Islet precursor cell (in vitro differentiated cells): ENCODE measurements around the gene CFAP46.
"Not testable (repeated sequence)": the region's sequence is repeated elsewhere in the genome, so short reads cannot be mapped to it uniquely, and the experiment has no call there.

ENCODE experiments used
- DNase-seq: peaks from one replicate; pipeline ENCODE4 v3.0.0-alpha.2; 2018

The CFAP46 gene

DNA sequence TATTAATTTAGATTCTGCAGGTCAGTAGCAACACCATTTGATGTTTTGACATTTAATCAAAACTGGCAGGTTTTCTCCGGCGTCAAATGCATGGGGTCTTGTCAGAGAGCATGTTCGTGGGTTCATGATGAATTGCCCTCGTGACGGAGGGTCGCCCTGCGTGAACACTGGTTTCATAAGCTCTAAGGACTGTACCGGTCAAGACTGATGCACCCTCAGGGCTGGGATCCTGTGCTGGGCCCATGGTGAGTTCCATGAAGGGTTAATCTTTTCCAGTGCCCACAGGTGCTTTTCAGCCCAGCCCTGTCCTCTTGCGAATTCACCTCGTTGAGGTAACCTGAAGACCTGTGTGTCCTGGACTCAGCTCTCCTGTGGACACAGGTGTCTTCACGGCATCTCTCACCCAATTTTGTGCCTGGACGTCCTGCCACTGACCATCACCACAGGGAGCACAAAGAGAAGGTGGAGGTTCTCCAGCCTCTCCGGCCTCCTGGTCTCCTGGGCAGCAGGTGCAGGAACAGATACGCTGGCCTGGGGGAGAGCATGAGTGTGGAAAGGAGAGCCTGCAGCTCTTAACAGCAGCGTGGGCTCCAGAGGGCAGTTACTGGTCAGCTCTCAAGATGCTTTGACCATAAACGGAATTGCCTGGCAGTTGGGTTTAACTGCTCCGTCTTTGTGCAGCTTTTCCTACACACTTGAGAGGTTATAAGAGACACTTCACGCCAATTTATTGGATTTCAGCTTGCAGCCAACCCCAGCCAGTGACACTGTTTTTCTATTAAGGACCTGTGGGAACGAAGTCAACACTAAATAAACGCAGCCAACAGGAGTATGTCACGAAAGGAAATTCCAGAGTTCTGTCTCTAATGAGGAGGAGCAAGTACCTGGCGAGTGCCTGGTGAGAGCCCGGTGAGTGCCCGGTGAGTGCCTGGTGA is 37.4 kb upstream of the CFAP46 start:
- DNase-seq: no peak

DNA sequence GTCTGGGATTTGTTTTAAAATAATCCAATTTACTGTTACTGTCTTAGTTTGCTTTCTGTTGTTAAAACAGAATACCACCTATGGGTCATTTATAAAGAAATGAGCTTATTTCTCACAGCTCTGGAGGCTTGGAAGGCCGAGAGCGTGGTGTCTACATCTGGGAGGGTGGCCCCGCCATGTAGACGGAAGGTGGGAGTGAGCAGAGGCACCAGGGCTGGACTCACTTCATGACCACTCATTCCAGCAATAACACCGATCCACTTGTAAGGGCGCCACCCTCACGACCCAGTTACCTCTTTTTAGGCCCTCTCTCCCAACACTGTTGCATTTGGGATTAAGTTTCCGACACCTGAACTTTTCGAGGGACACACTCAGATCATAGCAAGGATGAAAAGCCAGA is 36.2 kb upstream of the CFAP46 start:
- DNase-seq: no peak

DNA sequence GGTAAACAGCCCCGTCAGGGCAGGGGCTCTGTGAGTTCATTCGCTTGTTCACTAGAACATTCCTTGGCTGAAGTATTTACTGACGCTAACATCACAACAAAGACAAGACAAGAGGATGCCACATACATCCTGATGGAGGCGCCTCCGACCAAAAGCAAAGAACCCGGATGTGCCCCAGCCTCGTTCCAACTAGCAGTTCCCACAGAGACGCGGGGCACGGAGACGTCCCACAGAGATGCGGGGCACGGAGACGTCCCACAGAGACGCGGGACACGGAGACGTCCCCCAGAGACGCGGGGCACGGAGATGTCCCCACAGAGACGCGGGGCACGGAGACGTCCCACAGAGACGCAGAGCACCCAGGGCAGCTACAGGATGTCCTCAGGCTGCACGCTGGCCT is 35.4 kb upstream of the CFAP46 start:
- no peak for DNase-seq

DNA sequence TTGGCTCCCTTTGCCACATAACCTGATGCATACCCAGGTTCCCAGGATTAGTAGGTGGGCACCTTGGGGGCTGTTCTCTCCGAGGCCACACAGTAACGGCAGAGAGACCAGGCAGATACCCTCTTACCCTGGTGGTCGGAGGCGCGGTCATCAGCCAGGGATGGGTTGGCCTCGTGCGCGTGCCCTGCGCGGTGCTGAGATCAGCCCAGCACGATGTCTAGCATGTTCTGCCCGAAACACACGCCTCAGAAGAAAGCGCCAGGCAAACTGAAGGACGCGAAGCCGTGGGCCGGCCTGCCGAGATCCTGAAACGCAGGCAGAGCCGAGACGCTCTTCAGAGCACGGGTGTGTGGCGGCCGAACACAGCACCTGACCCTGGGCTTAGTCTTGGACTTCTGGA is 34.7 kb upstream of the CFAP46 start:
- no peak for DNase-seq

DNA sequence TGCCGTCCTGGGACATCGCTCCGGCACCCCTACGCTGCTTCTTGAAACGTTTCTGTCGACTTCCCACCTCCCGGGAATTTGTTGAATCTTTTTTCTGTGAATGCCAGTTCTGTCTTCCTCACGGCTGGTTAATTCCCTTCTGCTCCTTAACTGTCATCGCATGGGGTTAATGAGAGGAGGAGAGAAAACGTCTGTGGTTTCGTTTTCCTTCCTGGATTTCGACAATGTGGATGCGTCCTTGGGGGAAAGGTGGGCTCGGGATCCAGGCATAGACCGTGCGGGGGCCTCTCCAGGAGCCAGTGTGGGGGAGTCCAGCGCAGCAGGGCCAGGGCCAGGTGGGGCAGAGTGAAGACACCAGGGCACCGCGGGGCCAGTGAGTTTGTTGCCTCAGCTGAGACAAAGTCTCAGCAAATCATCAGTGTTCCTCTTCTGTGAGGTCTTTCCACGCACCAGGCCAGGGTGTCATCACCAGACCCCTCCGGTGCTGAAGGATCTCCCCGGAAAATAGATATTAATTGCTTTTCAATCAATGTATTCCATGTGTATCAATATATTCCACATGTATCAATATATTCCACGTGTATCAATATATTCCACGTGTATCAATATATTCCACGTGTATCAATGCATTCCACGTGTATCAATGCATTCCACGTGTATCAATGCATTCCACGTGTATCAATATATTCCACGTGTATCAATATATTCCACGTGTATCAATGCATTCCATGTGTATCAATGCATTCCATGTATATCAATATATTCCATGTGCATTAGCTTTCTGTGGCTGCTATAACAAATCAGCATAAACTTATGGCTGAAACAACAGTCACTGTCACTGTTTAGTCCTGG is 33.7 kb upstream of the CFAP46 start:
- no peak for DNase-seq

DNA sequence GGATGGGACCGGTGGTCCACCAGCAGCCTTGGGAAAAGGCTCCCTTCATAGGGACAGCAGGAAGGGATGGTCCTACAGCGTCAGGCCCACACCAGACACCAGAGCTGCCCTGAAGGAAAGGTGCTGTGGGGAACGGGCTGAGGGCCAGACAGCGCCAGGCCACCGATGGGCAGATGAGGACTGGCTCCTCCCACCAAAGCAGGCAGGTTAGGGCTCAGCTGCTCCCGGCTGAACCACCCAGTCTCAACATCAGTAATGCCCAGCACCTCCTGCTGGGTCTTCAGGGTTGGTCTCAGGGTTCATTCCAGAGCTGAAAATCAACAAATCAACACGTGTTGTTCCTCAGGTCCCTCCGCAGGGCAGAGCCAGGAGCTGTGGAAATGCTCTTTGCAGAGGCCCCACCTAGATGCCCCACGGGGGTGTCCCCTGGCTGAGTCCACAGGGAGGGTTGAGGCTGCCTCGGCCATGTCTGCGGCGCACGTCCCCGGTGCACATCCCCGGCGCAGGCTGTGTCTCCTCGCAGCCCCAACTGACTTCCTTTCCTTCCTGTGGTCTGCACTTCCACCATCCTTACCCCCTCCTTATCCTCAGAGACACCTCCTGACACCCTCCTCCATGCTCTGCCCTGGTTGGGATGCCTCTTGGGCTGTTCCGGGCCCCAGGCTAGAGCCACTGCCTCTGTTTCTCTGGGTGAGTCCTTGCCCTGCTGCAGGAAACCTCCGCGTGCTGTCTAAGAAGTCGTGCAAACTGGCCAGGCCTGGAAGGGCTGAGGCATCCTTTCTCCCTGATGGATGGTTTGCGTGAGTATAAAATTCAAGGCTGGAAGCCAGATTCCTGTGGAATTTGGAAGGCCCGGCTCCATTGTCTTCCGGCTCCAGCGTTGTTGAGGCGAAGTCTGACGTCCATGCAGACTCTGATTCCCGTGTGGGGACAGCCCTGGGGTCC is 32.8 kb upstream of the CFAP46 start:
- no peak for DNase-seq

DNA sequence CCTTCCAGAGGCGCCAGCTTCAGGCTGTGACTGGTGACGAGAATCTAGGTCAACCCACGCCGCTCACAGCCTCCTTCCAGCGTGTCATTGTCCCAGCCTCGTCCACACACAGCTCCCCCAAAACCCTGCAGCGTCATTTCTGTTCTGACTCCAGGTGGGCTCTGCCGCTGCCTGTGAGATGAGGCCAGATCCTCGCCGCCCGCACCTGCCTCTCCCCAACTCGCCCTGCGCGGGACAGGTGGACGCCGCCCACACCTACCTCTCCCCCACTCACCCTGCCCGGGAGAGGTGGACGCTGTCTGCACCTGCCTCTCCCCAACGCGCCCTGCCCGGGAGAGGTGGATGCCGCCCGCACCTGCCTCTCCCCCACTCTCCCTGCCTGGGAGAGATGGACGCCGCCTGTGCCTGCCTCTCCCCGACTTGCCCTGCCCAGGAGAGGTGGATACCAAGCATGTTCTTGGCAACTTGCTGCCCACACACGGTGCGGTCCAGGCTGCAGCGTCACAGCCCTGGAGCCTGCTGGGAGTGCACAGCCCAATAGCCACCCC is 32.0 kb upstream of the CFAP46 start:
- DNase-seq: no peak

DNA sequence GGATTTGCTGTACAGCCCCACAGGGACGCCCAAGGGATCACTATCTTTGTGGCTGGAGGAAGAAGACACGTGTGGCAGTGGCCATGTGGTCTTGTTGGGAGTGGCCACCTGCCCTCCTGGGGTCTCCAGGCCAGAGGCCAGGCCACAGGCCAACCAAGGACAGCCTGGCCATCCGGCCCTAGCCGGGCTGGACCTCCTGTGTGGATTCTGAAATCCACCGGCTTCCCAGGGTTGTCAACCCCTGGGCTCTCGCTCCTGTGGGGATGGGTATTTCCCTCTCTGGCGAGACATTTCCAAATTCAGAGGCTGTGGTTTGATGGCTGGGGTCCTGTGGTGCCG is 31.5 kb upstream of the CFAP46 start:
- DNase-seq: no peak

DNA sequence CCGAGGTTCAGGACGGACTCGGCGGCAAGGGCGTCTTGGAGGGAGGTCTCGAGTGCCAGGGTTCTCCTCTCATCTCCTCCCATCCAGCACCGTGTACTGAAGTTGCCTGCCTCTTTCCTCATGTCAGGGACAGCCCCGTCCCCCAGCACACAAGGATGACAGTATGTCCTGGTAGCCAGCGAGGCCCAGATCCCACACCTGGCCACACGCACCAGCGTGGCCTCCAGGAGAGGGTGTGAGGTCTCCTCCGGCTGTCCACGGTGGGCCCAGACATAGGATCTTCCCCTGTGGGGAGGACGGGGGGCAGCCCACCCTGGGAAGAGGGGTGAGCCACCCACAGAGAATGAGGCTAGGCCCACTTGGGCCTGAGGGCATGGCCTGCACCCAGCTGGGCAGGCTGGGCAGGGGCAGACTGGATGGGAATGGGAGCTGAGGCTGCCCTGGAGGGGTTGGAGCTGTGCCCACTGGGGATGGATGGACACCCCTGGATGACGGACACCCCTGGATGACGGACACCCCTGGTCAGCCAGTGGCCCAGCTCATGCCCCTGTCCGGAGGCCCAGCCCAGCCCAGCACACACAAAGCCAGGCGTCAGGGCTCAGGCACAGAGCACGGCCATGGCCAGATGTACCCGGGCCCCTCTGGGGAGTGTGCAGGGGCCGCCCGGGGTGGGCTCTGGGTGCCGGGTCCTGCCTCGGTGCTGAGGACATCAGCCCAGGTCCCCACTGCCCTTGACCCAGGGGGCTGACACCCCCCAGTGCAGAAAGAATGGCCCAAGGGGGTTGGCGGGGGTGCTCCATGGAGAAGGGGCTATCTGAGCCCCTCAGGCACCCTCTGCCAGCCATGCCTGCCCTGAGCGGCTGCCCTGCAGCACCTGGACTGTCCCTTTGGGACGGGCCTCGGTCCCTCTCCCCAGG is 30.9 kb upstream of the CFAP46 start:
- DNase-seq: no peak

DNA sequence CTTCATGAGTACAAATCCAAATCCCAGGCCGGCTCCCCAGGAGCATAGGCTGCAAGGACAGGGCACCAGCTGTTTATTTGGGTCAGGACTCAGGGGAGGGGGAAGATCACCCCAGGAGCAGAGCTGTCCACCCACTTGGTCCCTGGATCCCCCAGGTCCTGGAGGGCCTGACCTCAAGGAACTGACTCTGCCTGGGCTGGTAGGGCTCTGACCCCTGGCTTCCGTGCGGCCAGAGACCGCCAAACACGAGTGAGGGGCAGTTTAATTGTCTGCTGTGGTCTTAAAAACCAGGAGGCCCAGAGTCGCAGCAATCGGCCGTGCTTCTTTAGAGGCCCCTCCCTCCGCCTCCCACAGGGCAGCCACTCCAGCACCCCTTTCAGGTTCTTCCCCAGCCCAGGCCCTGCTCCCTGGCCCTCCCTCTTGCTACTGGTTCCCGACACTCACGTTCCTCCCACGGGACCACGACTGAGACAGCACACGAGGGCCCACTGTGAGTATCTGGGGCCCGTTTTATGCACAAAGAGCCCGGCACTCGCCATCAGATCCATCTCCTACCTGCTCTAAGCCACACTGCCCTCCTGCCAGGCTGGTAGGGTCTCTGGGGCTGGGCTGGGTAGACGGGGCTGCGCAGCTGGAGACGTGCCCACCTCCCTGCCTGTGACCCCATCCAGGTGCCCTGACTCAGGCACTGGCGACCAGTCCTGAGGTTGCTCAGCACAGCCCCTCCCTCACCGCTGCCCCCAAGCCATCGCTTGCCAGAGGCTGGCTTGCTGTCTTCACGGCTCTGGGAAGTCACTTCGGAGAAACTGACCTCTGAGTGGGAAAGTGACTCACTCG is 30.0 kb upstream of the CFAP46 start:
- DNase-seq: no peak

DNA sequence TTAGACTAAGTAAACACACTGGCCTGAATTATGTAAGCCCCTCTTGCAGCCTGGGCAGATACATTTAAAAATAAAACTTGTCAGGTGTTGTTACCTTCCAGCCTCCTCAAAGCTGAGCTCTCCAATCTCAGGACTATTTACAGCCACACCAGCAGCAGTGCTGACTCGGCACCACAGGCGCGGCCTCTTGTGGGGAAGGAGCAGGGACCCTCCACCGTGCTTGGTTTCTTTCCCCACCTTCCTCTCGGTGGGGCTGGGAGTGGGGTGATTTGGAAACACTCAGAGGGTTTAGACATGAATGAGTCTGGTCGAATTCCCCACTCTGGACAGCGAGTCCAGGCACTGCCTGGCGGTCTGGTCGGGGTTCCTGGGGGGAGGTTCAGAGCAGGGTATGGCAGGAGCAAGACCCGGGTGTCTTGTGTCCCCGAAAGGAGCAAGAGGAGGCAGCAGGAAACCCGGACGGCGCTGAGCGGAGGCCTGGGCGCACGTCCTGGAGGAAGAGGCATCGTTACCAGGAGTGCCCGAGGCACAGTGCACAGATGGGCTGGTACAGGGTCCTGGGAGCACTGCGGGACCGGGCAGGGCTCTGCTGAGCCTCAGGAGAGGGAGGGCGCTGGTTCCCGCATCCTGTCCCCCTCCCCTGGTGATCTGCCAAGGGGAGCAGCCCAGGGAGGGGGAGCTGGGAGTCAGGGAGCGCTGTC is 29.2 kb upstream of the CFAP46 start:
- DNase-seq: no peak

DNA sequence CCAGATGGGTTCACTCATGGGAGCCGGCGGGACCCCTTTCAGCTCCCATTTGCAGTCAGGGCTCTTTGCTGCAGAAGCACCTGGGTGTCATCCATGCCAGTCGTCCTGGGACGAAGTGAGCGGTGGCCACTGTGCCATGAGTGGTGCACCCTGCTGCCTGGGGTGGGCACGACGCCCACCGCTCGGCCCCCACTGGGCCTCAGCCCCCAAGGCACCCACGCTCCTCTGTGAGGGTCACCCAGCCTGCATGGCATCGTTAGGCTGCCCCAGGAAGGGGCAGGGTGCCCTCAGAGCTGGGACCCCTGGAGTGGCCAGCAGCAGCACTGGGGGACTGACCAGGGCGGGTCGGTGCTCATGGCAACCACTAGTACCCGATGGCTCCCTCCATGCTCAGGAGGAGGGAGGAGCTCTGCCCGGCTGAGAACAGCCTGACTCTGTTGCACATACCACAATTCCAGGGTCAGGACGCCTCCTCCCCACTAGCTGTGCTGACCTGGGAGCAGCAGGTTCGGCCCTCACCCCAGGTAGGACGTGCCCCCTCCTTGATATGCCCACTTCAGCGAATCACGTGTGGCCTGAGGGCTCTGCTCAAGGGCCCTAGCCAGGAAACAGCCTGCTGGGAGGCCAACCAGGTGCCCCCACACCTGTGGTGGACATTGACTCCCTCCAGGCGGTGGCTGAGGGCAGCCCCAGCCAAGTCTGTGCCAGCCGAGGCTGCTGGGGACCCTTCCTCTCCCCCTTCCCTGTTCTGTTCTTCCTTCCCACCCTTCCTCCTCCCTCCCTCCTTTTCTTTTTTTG is 28.5 kb upstream of the CFAP46 start:
- DNase-seq: no peak

DNA sequence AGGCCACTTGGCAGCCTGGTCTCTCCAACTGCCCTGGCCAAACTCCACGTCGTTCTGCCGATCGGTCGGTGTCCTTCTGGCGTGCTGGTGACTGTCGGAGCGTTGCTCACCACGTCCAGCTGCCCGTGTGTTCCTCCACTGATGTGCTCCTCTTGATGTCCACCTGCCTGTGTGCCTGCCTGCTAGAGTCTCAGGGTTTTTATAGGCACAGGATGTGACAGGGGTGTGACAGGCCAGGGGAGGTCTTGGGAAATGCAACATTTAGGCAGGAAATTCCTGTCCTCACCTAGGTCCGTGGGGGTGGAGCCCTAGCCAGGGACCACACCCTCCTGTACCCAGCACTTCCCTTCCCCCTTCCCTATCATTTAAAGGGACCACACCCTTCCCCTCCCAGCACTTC is 25.2 kb upstream of the CFAP46 start:
- DNase-seq: no peak

DNA sequence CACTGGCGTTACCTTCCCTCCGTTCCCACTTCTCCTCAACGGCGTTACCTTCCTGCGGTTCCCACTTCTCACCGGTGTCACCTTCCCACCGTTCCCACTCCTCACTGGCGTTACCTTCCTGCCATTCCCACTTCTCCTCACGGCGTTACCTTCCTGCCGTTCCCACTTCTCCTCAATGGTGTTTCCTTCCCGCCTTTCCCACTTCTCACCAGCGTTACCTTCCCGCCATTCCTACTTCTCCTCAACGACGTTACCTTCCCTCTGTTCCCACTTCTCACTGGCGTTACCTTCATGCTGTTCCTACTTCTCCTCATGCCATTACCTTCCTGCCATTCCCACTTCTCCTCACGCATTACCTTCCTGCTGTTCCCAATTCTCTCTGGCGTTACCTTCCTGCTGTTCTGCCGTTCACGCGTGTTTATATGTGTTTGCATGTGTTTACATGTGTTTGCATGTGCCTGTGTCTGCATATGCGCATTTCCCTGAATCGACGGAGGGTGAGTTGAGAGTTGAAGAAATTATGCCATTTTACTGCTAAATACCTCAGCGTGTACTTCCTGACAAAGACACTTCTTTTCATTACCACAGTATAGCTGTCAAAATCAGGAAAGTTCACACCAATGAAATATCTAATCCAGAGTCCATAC is 23.2 kb upstream of the CFAP46 start:
- no peak for DNase-seq

DNA sequence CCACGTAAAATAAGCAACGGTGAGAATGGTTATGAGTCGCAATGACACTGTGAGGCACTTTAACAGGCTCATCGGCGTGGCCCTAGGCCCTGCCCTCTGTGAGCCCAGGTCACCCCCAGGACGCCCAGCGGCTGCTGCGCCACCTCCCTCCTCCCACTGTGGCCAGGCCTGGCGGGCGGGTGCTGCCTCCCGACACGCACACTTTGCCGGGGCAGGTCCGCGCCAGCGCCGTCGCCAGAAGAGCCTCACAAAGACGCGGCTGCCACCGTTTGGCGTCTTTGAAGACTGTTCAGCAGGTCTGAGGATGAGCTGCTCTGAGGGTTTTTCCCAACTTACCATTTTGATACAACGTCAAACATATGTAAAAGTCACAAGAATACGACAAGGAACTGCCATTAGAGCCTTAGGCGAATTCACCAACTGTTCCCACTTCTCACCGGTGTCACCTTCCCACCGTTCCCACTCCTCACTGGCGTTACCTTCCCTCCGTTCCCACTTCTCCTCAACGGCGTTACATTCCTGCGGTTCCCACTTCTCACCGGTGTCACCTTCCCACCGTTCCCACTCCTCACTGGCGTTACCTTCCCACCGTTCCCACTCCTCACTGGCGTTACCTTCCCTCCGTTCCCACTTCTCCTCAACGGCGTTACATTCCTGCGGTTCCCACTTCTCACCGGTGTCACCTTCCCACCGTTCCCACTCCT is 22.5 kb upstream of the CFAP46 start:
- DNase-seq: not testable (repeated sequence)

DNA sequence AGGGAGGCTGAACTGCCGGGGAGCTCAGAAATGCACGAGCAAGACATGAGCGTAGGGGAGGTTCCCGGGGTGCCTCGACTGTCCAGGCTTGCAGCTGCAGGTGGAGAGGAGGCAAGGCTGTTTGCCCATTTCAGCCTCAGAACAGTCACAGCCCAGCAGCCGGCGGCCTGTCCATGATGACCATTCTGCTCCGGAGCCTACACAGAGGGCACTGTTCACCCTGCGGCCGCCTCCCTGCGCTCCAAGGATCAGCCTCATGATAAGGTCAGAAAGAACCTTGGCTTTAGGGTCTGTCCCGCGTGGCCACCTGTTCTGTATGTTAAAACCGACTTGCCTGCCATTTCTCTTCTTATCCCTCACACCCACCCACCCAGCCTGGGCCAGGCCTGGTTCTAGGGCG is 21.9 kb upstream of the CFAP46 start:
- no peak for DNase-seq

DNA sequence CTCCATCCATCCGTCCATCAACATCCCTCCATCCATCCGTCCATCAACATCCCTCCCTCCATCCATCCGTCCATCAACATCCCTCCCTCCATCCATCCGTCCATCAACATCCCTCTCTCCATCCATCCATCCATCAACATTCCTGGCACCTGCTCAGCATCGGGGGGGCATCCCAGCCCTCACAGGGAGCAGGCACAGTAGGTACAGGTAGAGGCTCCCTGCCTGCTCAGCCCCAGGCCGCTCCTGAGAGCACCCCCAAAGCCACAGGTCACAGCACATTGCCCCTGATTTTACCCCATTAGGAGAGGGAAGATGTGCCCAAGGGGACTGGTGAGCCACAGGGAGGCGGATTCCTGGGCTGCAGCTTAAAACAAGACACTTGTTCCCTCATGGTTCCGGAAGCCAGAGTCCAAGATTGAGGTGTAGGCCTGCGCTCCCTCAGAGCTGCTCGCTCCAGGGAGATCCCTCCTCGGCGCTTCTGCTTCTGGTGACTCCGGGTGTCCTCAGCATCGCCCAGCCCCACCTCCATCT is 21.1 kb upstream of the CFAP46 start:
- DNase-seq: no peak
